Activated naive CD8-positive, alpha-beta T cell treated with anti-CD3 and anti-CD28 coated beads, Interleukin-2, amount 50 U/mL, for 24 hours (primary cell): ENCODE measurements around the gene TPST1.

Experiments used
- ATAC-seq: fragments of 150-1000 bp; cut with Tn5 transposase; one replicate; pipeline ENCODE4 v1.10.0; 2021
- DNase-seq: peaks from one replicate; pipeline ENCODE4 v3.0.0; 2021
- H3K27ac Mint-ChIP-seq: one replicate; pipeline ENCODE4 v1.8.0; 2021; ENCODE audit warnings: mild to moderate bottlenecking, mixed read lengths
- H3K27me3 Mint-ChIP-seq: one replicate; pipeline ENCODE4 v1.8.0; 2021; ENCODE audit warnings: mixed read lengths
- H3K36me3 Mint-ChIP-seq: one replicate; pipeline ENCODE4 v1.8.0; 2021; ENCODE audit warnings: low read depth, mixed read lengths
- H3K4me1 Mint-ChIP-seq: one replicate; pipeline ENCODE4 v1.8.0; 2021; ENCODE audit warnings: mixed read lengths
- H3K4me3 Mint-ChIP-seq: one replicate; pipeline ENCODE4 v1.8.0; 2021; ENCODE audit warnings: mild to moderate bottlenecking, moderate library complexity, mixed read lengths
- H3K9me3 Mint-ChIP-seq: one replicate; pipeline ENCODE4 v1.8.0; 2021; ENCODE audit warnings: mixed read lengths

TPST1 gene

DNA sequence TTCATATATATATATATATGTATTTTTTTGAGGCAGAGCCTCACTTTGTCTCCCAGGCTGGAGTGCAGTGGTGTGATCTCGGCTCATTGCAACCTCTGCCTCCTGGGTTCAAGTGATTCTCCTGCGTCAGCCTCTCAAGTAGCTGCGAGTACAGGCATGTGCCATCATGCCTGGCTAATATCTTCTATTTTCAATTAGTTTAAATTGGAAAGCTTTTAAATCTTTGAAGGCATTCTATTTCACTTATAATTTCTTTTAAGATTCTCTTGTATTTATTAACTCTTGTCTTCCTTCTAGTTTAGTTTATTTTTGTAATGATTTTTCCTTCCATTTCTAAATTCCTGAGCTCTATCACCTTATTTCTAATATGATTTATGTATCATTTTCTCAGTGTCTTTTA, 71.2 kb downstream of the TPST1 start:
- no peak for ATAC-seq
- no peaks in the 10 kb centered on the region for H3K4me1 Mint-ChIP-seq

GRCh38 chr7:66277492-66277891, 72.4 kb downstream of the TPST1 start:
- no peak overlapping the region for H3K27ac Mint-ChIP-seq

More for the DNA sequence above, 71.2 kb downstream of the TPST1 start:
- Mint-ChIP-seq H3K4me3 (no peak overlapping the region), H3K36me3 (no peaks in the 10 kb centered on the region), H3K9me3 (no peaks in the 10 kb centered on the region), H3K27me3 (no peaks in the 10 kb centered on the region), H3K27ac (no peak overlapping the region)
- no peak for DNase-seq

GRCh38 chr7:66279912-66280311, 74.8 kb downstream of the TPST1 start:
- DNase-seq (no peak), ATAC-seq (no peak)
- H3K4me1 Mint-ChIP-seq = peaks cover 3% of the 10 kb centered on the region
- no peak overlapping the region for H3K27ac Mint-ChIP-seq
- H3K36me3 Mint-ChIP-seq = no peaks in the 10 kb centered on the region
- no peaks in the 10 kb centered on the region for H3K27me3 Mint-ChIP-seq
- no peaks in the 10 kb centered on the region for H3K9me3 Mint-ChIP-seq
- H3K4me3 Mint-ChIP-seq = no peak overlapping the region

More at GRCh38 chr7:66277492-66277891, 72.4 kb downstream of the TPST1 start:
- H3K4me1 Mint-ChIP-seq = peaks cover 2% of the 10 kb centered on the region
- no peaks in the 10 kb centered on the region for H3K27me3 Mint-ChIP-seq
- no peak overlapping the region for H3K4me3 Mint-ChIP-seq
- no peaks in the 10 kb centered on the region for H3K36me3 Mint-ChIP-seq
- DNase-seq (no peak), ATAC-seq (no peak)
- H3K9me3 Mint-ChIP-seq = no peaks in the 10 kb centered on the region

DNA sequence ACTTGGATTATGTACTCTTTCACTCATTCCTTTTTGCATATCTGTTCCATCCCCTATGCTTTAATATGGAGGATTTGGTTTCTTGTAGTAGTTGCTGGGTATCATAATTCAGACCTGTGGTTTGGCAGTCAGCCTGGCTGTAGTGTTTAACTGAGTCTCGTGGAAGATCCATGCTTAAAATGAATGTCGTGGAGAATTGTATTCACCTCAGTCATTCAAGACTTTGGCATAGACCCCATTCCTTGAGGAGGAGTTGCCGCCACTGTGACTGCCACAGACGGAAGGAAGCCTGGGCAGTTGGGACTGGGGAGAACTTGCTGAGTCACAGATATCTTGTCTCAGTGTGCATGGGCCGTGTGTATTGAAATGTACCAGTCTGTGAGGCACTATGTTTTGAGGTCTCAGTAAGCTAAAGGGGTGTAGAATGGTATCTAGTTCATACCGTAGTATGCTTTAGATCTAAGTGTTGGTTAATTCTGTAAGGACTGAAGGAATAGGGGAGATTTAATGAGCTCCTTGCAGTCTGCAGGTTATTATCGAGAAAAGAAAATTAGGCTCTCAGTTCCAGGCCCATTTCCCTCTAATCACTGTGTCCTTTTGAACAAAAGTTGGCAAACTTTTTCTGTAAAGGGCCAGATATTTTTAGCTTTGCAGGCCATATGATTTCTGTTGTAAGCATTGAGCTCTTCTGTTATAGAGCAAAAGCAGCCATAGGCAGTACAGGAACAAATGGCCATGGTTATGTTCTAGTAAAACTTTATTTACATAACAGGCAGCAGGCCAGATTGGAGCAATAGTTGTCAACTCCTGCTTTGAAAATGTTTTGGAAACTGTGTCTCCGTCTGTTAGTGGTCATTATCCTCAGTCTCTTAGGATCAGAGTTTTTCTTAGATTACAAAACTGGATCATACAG, 76.8 kb downstream of the TPST1 start:
- H3K4me3 Mint-ChIP-seq = no peak overlapping the region

GRCh38 chr7:66282591-66282935, 77.4 kb downstream of the TPST1 start:
- H3K4me3 Mint-ChIP-seq = no peak overlapping the region
- H3K4me1 Mint-ChIP-seq = peaks cover 3% of the 10 kb centered on the region
- DNase-seq = no peak
- no peaks in the 10 kb centered on the region for H3K9me3 Mint-ChIP-seq
- H3K27ac Mint-ChIP-seq = no peak overlapping the region
- H3K36me3 Mint-ChIP-seq = peaks cover 2% of the 10 kb centered on the region
- H3K27me3 Mint-ChIP-seq = no peaks in the 10 kb centered on the region
- no peak for ATAC-seq

More for the DNA sequence above, 76.8 kb downstream of the TPST1 start:
- Mint-ChIP-seq H3K4me1 (peaks cover 3% of the 10 kb centered on the region), H3K36me3 (peaks cover 2% of the 10 kb centered on the region), H3K27ac (no peak overlapping the region), H3K27me3 (no peaks in the 10 kb centered on the region), H3K9me3 (no peaks in the 10 kb centered on the region)
- ATAC-seq (no peak), DNase-seq (no peak)

- peaks cover 3% of the 10 kb centered on the region for H3K4me1 Mint-ChIP-seq
- peak; percentile 72 for ATAC-seq
- no peak overlapping the region for H3K27ac Mint-ChIP-seq
- H3K4me3 Mint-ChIP-seq = no peak overlapping the region
- H3K27me3 Mint-ChIP-seq = no peaks in the 10 kb centered on the region
- no peaks in the 10 kb centered on the region for H3K9me3 Mint-ChIP-seq
- no peak for DNase-seq
- peaks cover 2% of the 10 kb centered on the region for H3K36me3 Mint-ChIP-seq
Observed at GRCh38 chr7:66283003-66283920, 78.1 kb downstream of the TPST1 start.

DNA sequence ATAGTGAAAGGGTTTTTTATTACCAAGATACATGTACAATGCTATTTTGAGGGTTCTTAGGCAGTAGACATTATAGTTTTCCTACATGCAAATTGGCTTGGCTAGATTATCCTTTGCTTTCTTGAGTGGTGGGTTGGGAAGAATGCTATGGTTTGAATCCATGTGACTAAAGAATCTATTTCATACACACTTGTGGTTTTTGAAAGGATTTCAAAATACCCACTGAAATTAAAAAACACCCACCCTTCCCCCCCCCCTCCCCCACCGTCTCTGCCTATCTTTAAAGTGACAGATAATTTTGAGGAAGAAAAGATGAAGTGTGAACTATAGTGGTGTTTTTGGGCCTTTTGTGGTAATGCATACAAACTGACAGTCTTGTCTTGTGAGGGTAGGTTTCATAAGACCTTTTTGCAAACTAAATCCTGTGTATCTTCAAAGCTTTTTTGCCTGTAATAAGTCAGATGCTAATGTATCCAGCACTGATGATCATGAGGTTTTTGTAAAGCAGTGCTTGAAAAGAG, 90.9 kb downstream of the TPST1 start:
- no peak for ATAC-seq
- no peak for DNase-seq
- no peak overlapping the region for H3K27ac Mint-ChIP-seq
- H3K4me1 Mint-ChIP-seq = peaks cover 4% of the 10 kb centered on the region
- peaks cover 19% of the 10 kb centered on the region for H3K9me3 Mint-ChIP-seq
- no peaks in the 10 kb centered on the region for H3K27me3 Mint-ChIP-seq
- no peak overlapping the region for H3K4me3 Mint-ChIP-seq
- peaks cover 15% of the 10 kb centered on the region for H3K36me3 Mint-ChIP-seq

GRCh38 chr7:66296557-66296956, 91.4 kb downstream of the TPST1 start:
- DNase-seq = no peak
- ATAC-seq = no peak
- Mint-ChIP-seq H3K9me3 (peaks cover 19% of the 10 kb centered on the region), H3K36me3 (peaks cover 15% of the 10 kb centered on the region), H3K27me3 (no peaks in the 10 kb centered on the region), H3K4me1 (peaks cover 4% of the 10 kb centered on the region), H3K27ac (no peak overlapping the region), H3K4me3 (no peak overlapping the region)

- H3K9me3 Mint-ChIP-seq = peaks cover 19% of the 10 kb centered on the region
- H3K4me1 Mint-ChIP-seq = peaks cover 4% of the 10 kb centered on the region
- H3K27me3 Mint-ChIP-seq = no peaks in the 10 kb centered on the region
- no peak for ATAC-seq
- H3K27ac Mint-ChIP-seq = no peak overlapping the region
- H3K36me3 Mint-ChIP-seq = peaks cover 15% of the 10 kb centered on the region
- DNase-seq = no peak
- H3K4me3 Mint-ChIP-seq = no peak overlapping the region
Observed at GRCh38 chr7:66297579-66297978, 92.4 kb downstream of the TPST1 start.

DNA sequence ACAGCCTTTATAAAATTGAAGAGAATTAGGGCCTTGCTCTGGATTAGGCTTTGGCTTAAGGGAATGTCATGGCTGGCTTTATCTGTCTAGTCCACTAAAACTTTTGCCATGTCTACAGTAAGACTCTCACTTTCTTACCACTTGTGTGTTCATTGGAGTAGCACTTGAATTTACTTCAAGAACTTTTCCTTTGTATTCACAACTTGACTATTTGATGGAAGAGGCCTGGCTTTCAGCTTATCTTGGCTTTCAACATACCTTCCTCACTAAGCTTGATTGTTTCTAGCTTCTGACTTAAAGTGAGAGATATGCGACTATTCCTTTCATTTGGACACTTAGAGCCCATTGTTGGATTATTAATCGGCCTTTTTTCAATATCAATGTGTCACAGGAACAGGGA, 96.1 kb downstream of the TPST1 start:
- no peak overlapping the region for H3K27ac Mint-ChIP-seq
- ATAC-seq = no peak
- peaks cover 14% of the 10 kb centered on the region for H3K36me3 Mint-ChIP-seq
- no peak overlapping the region for H3K4me3 Mint-ChIP-seq
- H3K4me1 Mint-ChIP-seq = peaks cover 3% of the 10 kb centered on the region
- H3K9me3 Mint-ChIP-seq = peaks cover 19% of the 10 kb centered on the region
- no peaks in the 10 kb centered on the region for H3K27me3 Mint-ChIP-seq
- DNase-seq = no peak

DNA sequence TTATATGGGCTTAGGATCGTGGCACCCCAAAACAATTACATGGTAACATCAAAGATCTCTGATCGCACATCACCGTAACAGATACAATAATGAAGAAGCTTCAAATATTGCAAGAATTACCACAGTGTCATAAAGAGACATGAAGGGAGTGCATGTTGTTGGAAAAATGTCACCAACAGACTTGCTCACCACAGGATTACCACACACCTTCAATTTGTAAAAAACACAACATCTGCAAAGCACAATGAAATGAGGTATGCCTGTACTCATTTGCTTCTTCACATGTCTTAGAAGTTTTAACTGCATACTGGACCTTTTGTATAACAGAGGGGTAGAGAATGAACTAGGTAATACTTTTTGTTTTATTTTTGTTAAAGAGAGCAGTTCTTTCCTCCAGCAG, 96.6 kb downstream of the TPST1 start:
- no peak overlapping the region for H3K4me3 Mint-ChIP-seq
- peaks cover 14% of the 10 kb centered on the region for H3K36me3 Mint-ChIP-seq
- no peak for ATAC-seq
- DNase-seq = no peak
- no peaks in the 10 kb centered on the region for H3K27me3 Mint-ChIP-seq
- H3K27ac Mint-ChIP-seq = no peak overlapping the region
- H3K4me1 Mint-ChIP-seq = no peaks in the 10 kb centered on the region
- peaks cover 19% of the 10 kb centered on the region for H3K9me3 Mint-ChIP-seq

DNA sequence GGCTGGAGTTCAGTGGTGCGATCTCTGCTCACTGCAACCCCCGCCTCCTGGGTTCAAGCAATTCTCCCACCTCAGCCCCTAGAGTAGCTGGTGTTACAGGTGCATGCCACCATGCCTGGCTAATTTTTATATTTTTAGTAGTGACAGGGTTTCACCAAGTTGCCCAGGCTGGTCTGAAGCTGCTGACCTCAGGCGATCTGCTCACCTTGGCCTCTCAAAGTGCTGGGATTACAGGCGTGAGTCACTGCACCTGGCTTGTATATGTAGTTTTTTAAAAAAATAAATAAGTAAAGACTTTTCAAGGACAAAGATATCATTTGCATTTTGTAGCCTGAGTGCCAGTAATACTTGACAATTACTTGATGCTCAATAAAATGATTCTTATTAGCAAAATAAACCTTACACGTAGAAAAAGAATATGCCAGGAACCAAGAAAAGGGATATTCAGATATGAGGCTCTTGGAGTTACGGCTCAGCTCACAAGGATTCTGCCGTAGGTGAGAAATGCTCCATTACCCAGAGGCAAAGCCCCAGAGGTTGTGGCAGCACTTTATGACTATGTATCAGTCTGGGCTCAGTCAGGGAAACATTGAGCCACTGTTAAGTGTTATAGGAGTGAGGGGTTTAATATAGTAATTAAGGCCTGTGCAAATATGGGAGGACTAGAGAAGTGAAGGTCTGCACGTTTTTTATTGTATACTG, 98.5 kb downstream of the TPST1 start:
- Mint-ChIP-seq H3K4me1 (no peaks in the 10 kb centered on the region), H3K36me3 (peaks cover 9% of the 10 kb centered on the region), H3K27me3 (no peaks in the 10 kb centered on the region), H3K9me3 (peaks cover 5% of the 10 kb centered on the region), H3K4me3 (no peak overlapping the region), H3K27ac (no peak overlapping the region)
- DNase-seq (no peak), ATAC-seq (no peak)

DNA sequence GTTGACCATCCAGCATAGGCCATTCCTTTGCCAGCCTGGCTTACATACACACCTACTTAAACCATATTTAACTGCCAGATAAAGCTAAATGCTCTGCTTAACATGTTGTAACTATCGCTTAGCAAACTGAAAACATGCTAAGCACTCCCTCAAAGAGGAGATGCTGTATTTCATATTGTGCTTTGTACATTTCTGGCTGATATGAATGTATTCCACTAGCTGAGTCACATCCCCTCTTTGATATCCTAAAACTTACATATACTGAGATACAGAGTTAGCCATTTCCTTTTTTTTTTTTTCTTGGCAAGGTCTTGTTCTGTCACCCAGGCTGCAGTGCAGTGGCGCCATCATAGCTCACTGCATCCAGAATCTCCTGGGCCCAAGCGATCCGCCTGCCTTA, 99.4 kb downstream of the TPST1 start:
- no peak overlapping the region for H3K27ac Mint-ChIP-seq
- H3K27me3 Mint-ChIP-seq = no peaks in the 10 kb centered on the region
- DNase-seq (no peak), ATAC-seq (no peak)
- H3K4me1 Mint-ChIP-seq = no peaks in the 10 kb centered on the region
- H3K36me3 Mint-ChIP-seq = peaks cover 7% of the 10 kb centered on the region
- peaks cover under 1% of the 10 kb centered on the region for H3K9me3 Mint-ChIP-seq
- H3K4me3 Mint-ChIP-seq = no peak overlapping the region

DNA sequence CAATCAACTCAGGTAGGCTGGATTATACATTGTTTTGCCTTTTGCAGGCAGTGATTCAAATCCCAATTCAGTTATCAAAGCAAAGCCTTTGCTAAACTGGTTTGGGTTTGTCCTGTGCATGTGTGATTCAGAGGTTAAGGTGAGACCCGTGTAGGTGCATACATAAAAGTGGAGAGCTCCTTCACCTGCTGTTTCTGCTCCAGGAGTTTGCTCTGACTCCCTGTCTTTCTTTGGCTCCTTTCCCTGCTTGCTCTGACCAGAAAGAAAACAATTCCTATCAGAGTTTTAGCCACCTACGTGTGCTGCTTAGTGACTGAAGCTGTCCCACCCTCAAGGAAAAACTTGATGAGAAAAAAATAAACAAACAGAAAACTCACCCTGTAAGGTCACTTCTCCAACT, 101.1 kb downstream of the TPST1 start:
- ATAC-seq = no peak
- Mint-ChIP-seq H3K27me3 (peaks cover 3% of the 10 kb centered on the region), H3K27ac (no peak overlapping the region)

More for the DNA sequence above, 101.1 kb downstream of the TPST1 start:
- no peak for DNase-seq
- no peaks in the 10 kb centered on the region for H3K4me1 Mint-ChIP-seq
- H3K36me3 Mint-ChIP-seq = no peaks in the 10 kb centered on the region
- H3K4me3 Mint-ChIP-seq = no peak overlapping the region
- no peaks in the 10 kb centered on the region for H3K9me3 Mint-ChIP-seq
